A673 (cell line): ENCODE data around the gene FUBP3. TPM values are rescaled to one million over a fixed set of nuclear protein-coding genes. Genes with fewer than 3 reads are reported as not detected.

Experiments
- BruUV-seq: library from RNA; stranded (reverse); fragments of 400-500 nt; replicated peaks from 2 replicates; lab custom pipeline; 2021; lab: Mats Ljungman, UMichigan
- CTCF ChIA-PET: fragments of 300-600 bp; sonication (Branson Sonifier 250); formaldehyde crosslinking; loops from one replicate; lab custom pipeline; 2022; ENCODE audit warnings: antibody characterized with exemption; lab: Charles Lee
- POLR2A ChIA-PET: fragments of 300-600 bp; sonication (Branson Sonifier 250); formaldehyde crosslinking; loops from one replicate; lab custom pipeline; 2022; ENCODE audit warnings: antibody characterized with exemption; ENCODE audit not compliant: low non-redundant PET; lab: Charles Lee
- DNase-seq: peaks from one replicate; pipeline ENCODE4 v3.0.0-alpha.2; 2015; ENCODE audit warnings: low spot score
- H3K27ac ChIP-seq: fragments of 200-600 bp; sonication (generic); 2 replicates; pipeline ENCODE4 v1.5.1; 2016; ENCODE audit warnings: mixed run types, low read depth, mild to moderate bottlenecking, mixed read lengths, antibody characterized with exemption, low read length; ENCODE audit not compliant: poor library complexity, severe bottlenecking
- H3K27me3 ChIP-seq: fragments of 200-600 bp; sonication (generic); replicated peaks from 2 replicates; pipeline ENCODE4 v1.6.1; 2017; ENCODE audit warnings: mixed run types, low read depth, mild to moderate bottlenecking, mixed read lengths, antibody characterized with exemption, low read length; ENCODE audit not compliant: insufficient read depth, poor library complexity
- H3K36me3 ChIP-seq: fragments of 200-600 bp; sonication (generic); 2 replicates; pipeline ENCODE4 v1.6.1; 2016; ENCODE audit warnings: mixed run types, mild to moderate bottlenecking, mixed read lengths, antibody characterized with exemption, low read length; ENCODE audit not compliant: insufficient read depth, poor library complexity, severe bottlenecking
- H3K4me1 ChIP-seq: fragments of 200-600 bp; sonication (generic); 2 replicates; pipeline ENCODE4 v1.6.1; 2017; ENCODE audit warnings: mixed run types, mild to moderate bottlenecking, mixed read lengths, antibody characterized with exemption, low read length; ENCODE audit not compliant: insufficient read depth, poor library complexity, severe bottlenecking
- H3K4me3 ChIP-seq: fragments of 200-600 bp; sonication (generic); 2 replicates; pipeline ENCODE4 v1.5.1; 2016; ENCODE audit warnings: low read depth, mixed run types, mild to moderate bottlenecking, mixed read lengths, low read length; ENCODE audit not compliant: poor library complexity, severe bottlenecking
- H3K9me3 ChIP-seq: fragments of 200-600 bp; sonication (generic); 2 replicates; pipeline ENCODE4 v1.6.1; 2016; ENCODE audit warnings: mixed run types, low read depth, mild to moderate bottlenecking, mixed read lengths, antibody characterized with exemption, low read length; ENCODE audit not compliant: poor library complexity, severe bottlenecking
- EZH2 ChIP-seq: fragments of 200-600 bp; sonication (generic); IDR thresholded peaks from 2 replicates; pipeline ENCODE4 v1.6.1; 2017; ENCODE audit warnings: borderline replicate concordance, low read depth, mild to moderate bottlenecking, mixed read lengths, antibody characterized with exemption, low read length; ENCODE audit not compliant: poor library complexity, severe bottlenecking
- intact Hi-C: fragments of 100-400 bp; cut with micrococcal nuclease; formaldehyde crosslinking; loops from one replicate; pipeline ENCODE4 v1.10.0; 2022; ENCODE audit not compliant: unreplicated experiment
- total RNA-seq: library from RNA; stranded (reverse); gene quantifications from 2 replicates; pipeline ENCODE4 v1.2.3, GENCODE V29; 2021
- TF ChIP-seq, protein P1 (sequence below): fragments of 300-800, 200-600 bp; sonication (generic); conservative IDR thresholded peaks from 2 replicates; pipeline ENCODE4 v1.5.1; 2017; ENCODE audit warnings: low read depth, mild to moderate bottlenecking, antibody characterized with exemption, low read length, moderate library complexity, mixed read lengths

Gene FUBP3
- total RNA-seq, 1 experiment from 2014 or later, result 80.4 TPM

DNA sequence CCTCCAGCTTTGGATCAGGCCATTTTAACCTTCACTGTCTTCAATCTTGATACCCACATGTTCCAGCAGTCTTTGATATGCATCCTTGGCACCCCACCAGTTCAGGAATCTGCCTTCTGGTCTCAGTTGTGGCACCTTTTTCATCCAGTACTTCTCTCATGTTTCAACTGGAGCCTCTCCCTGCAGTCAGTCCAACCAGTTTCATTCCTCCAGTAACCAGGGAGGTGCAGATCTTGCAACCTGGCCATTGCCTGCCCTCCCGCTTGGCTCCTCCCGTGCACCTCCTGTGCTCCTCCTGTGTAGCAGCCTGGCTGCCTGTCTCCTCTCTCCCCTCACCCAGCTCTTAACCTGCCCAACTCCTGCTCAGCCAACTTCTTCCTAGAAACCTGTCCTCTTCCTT lies 20.2 kb downstream of the FUBP3 start:
- POLR2A ChIA-PET, result no interaction called here
- intact Hi-C loops, result no loop called here
- CTCF ChIA-PET, result no interaction called here

DNA sequence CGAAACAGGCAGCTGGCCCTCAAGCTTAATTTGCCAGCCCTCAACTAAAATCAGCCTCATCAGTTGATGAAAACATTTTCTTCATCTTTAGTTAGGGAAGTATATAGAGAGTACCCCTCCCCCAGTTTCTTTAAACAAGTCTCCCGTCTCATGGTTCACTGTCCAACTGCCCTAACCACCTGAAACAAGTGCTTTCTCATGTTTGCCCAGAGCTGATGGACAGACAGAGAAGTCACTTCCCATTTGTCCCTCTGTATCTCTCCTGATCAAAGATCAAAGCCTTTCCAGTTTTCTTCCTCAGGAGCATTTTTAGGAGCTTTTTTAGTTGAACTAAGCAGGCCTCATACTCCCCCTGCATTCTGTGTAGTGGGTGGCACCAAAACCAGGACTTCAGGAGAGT lies 21.7 kb downstream of the FUBP3 start:
- H3K27me3 ChIP-seq, result no peaks in the 10 kb centered on the region
- no peaks in the 10 kb centered on the region for H3K9me3 ChIP-seq
- peaks cover 22% of the 10 kb centered on the region for H3K36me3 ChIP-seq
- ChIA-PET CTCF (no interaction called here), POLR2A (no interaction called here)
- TF ChIP-seq EZH2, result no peak
- TF ChIP-seq, protein P1, sequence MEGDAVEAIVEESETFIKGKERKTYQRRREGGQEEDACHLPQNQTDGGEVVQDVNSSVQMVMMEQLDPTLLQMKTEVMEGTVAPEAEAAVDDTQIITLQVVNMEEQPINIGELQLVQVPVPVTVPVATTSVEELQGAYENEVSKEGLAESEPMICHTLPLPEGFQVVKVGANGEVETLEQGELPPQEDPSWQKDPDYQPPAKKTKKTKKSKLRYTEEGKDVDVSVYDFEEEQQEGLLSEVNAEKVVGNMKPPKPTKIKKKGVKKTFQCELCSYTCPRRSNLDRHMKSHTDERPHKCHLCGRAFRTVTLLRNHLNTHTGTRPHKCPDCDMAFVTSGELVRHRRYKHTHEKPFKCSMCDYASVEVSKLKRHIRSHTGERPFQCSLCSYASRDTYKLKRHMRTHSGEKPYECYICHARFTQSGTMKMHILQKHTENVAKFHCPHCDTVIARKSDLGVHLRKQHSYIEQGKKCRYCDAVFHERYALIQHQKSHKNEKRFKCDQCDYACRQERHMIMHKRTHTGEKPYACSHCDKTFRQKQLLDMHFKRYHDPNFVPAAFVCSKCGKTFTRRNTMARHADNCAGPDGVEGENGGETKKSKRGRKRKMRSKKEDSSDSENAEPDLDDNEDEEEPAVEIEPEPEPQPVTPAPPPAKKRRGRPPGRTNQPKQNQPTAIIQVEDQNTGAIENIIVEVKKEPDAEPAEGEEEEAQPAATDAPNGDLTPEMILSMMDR, result no peak
- H3K27ac ChIP-seq, result no peak overlapping the region
- no peak for DNase-seq
- H3K4me3 ChIP-seq, result no peak overlapping the region
- BruUV-seq, result no TSS peak
- no peaks in the 10 kb centered on the region for H3K4me1 ChIP-seq
- intact Hi-C loops, result no loop called here

More for the DNA sequence above, 20.2 kb downstream of the FUBP3 start:
- H3K9me3 ChIP-seq, result no peaks in the 10 kb centered on the region
- TF ChIP-seq EZH2, result no peak
- TF ChIP-seq, protein P1, result no peak
- peaks cover 22% of the 10 kb centered on the region for H3K36me3 ChIP-seq
- no peaks in the 10 kb centered on the region for H3K4me1 ChIP-seq
- H3K4me3 ChIP-seq, result no peak overlapping the region
- BruUV-seq, result no TSS peak
- no peaks in the 10 kb centered on the region for H3K27me3 ChIP-seq
- DNase-seq, result no peak
- no peak overlapping the region for H3K27ac ChIP-seq

DNA sequence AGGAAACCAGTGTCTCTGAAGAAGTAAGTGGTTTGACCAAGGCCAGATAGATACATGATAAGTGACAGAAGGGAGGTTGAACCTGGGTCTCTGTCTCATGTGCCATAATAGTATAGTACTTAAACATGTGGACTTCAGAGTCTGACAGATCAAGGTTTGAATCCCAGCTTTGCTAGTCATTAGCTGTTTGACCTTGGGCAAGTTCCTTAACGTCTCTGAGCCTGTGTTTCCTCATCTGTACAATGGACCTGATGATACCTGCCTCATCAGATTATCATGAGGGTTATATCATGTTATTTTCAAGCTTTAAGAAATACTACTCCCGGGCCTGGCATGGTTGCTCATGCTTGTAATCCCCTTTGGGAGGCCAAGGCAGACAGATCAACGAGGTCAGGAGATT lies 24.9 kb downstream of the FUBP3 start:
- Histone ChIP-seq H3K4me3 (no peak overlapping the region), H3K9me3 (no peaks in the 10 kb centered on the region), H3K27ac (no peak overlapping the region), H3K36me3 (peaks cover 3% of the 10 kb centered on the region), H3K4me1 (no peaks in the 10 kb centered on the region), H3K27me3 (no peaks in the 10 kb centered on the region)
- no peak for DNase-seq
- CTCF ChIA-PET, result no interaction called here
- POLR2A ChIA-PET, result interaction anchor here (0.7 kb wide), 1 partner anchor 11 kb away, joined by 4 read pairs; no protein-coding TSS in a partner anchor
- no TSS peak for BruUV-seq
- intact Hi-C loops, result no loop called here
- TF ChIP-seq EZH2, result no peak
- TF ChIP-seq, protein P1, result no peak
